SK-N-SH (cell line): ENCODE results near the gene PDGFRA.

Source experiments
- CTCF ChIP-seq: fragments of 200-600 bp; sonication (generic); IDR thresholded peaks from 2 replicates; pipeline ENCODE4 v1.6.1; 2017; ENCODE audit warnings: antibody characterized with exemption, mild to moderate bottlenecking, moderate library complexity
- EZH2phosphoT487 ChIP-seq: fragments of 200-600 bp; sonication (generic); IDR thresholded peaks from 2 replicates; pipeline ENCODE4 v1.6.1; 2017; ENCODE audit warnings: low read depth, mixed run types, mild to moderate bottlenecking, antibody characterized with exemption, moderate library complexity, borderline replicate concordance
- MAX ChIP-seq: IDR thresholded peaks from 2 replicates; pipeline ENCODE4 v1.4.0; 2012; ENCODE audit warnings: low read depth
- MEF2A ChIP-seq: IDR thresholded peaks from 2 replicates; pipeline ENCODE4 v1.4.0; 2012; ENCODE audit warnings: low read depth, borderline replicate concordance
- POLR2AphosphoS5 ChIP-seq: IDR thresholded peaks from 2 replicates; pipeline ENCODE4 v1.6.1; 2012; ENCODE audit warnings: low read depth, low read length
- TAF1 ChIP-seq: IDR thresholded peaks from 2 replicates; pipeline ENCODE4 v1.6.1; 2012; ENCODE audit warnings: low read depth, mild to moderate bottlenecking, low read length, moderate library complexity, borderline replicate concordance
- TEAD4 ChIP-seq: IDR thresholded peaks from 2 replicates; pipeline ENCODE4 v1.4.0; 2012; ENCODE audit warnings: mild to moderate bottlenecking, borderline replicate concordance; ENCODE audit not compliant: insufficient read depth
- USF2 ChIP-seq: fragments of 150-350 bp; IDR thresholded peaks from 2 replicates; pipeline ENCODE4 v1.6.1; 2017; ENCODE audit warnings: antibody characterized with exemption, low read length, low read depth, borderline replicate concordance
- YY1 ChIP-seq: IDR thresholded peaks from 2 replicates; pipeline ENCODE4 v1.4.0; 2012; ENCODE audit warnings: low read depth, mild to moderate bottlenecking

- TF ChIP-seq YY1 (no peak), TEAD4 (no peak), TAF1 (no peak), CTCF (no peak), MAX (no peak), POLR2AphosphoS5 (no peak), USF2 (no peak), EZH2phosphoT487 (no peak), MEF2A (no peak)
Measured at GRCh38 chr4:54187148-54187547, 41.9 kb upstream of the PDGFRA start.
